RWPE2 (cell line): ENCODE measurements around the gene PTPRQ.

ENCODE experiments used
- ATAC-seq: fragments of 200-7000 bp; cut with Tn5 transposase; 3 replicates; pipeline ENCODE4 v1.9.1; 2021; ENCODE audit warnings: low read depth
- DNase-seq: peaks from one replicate; pipeline ENCODE4 v3.0.0-alpha.2; 2020; ENCODE audit warnings: low spot score
- H3K27ac ChIP-seq: fragments of 450-650 bp; 2 replicates; pipeline ENCODE4 v1.5.1; 2017; ENCODE audit warnings: mild to moderate bottlenecking; ENCODE audit not compliant: poor library complexity, severe bottlenecking
- H3K27me3 ChIP-seq: fragments of 250-450 bp; sonication (Bioruptor Pico); 2 replicates; pipeline ENCODE4 v1.5.1; 2021; ENCODE audit warnings: mild to moderate bottlenecking, moderate library complexity; ENCODE audit not compliant: insufficient read depth, poor library complexity, severe bottlenecking
- H3K36me3 ChIP-seq: fragments of 250-450 bp; sonication (Bioruptor Pico); 2 replicates; pipeline ENCODE4 v1.5.1; 2020; ENCODE audit warnings: low read depth, mild to moderate bottlenecking, moderate library complexity
- H3K4me1 ChIP-seq: fragments of 250-450 bp; sonication (Bioruptor Pico); 2 replicates; pipeline ENCODE4 v1.5.1; 2021; ENCODE audit warnings: mild to moderate bottlenecking, moderate library complexity; ENCODE audit not compliant: insufficient read depth, poor library complexity, severe bottlenecking
- H3K4me3 ChIP-seq: fragments of 250-450 bp; sonication (Bioruptor Pico); 2 replicates; pipeline ENCODE4 v1.5.1; 2021; ENCODE audit warnings: mild to moderate bottlenecking, moderate library complexity; ENCODE audit not compliant: severe bottlenecking
- H3K9me3 ChIP-seq: fragments of 250-450 bp; sonication (Bioruptor Pico); 2 replicates; pipeline ENCODE4 v1.5.1; 2021; ENCODE audit warnings: mild to moderate bottlenecking, moderate library complexity; ENCODE audit not compliant: severe bottlenecking
- CTCF ChIP-seq: fragments of 450-650 bp; IDR thresholded peaks from one replicate; pipeline ENCODE4 v1.5.1; 2017; ENCODE audit warnings: mild to moderate bottlenecking, moderate library complexity; ENCODE audit not compliant: poor library complexity, severe bottlenecking

Gene PTPRQ

GRCh38 chr12:80708259-80708974, 264.4 kb downstream of the PTPRQ start:
- DNase-seq (no peak), ATAC-seq (no peak)
- H3K27ac ChIP-seq = no peak overlapping the region
- H3K4me3 ChIP-seq = no peak overlapping the region
- TF ChIP-seq CTCF = no peak
- peaks cover 4% of the 10 kb centered on the region for H3K4me1 ChIP-seq
- no peaks in the 10 kb centered on the region for H3K9me3 ChIP-seq
- peaks cover 5% of the 10 kb centered on the region for H3K27me3 ChIP-seq
- H3K36me3 ChIP-seq = no peaks in the 10 kb centered on the region

- Histone ChIP-seq H3K4me1 (no peaks in the 10 kb centered on the region), H3K36me3 (no peaks in the 10 kb centered on the region), H3K27me3 (peaks cover 5% of the 10 kb centered on the region), H3K4me3 (no peak overlapping the region), H3K9me3 (no peaks in the 10 kb centered on the region), H3K27ac (no peak overlapping the region)
- no peak for TF ChIP-seq CTCF
- ATAC-seq (no peak), DNase-seq (no peak)
These were observed 264.9 kb downstream of the PTPRQ start for GRCh38 chr12:80708975-80709328.

- H3K4me1 ChIP-seq = no peaks in the 10 kb centered on the region
- H3K27ac ChIP-seq = no peak overlapping the region
- H3K27me3 ChIP-seq = peaks cover 5% of the 10 kb centered on the region
- TF ChIP-seq CTCF = peak; percentile 32
- no peaks in the 10 kb centered on the region for H3K9me3 ChIP-seq
- no peak for ATAC-seq
- no peaks in the 10 kb centered on the region for H3K36me3 ChIP-seq
- H3K4me3 ChIP-seq = no peak overlapping the region
- DNase-seq = no peak
These were observed 266.0 kb downstream of the PTPRQ start for GRCh38 chr12:80709811-80710726.

GRCh38 chr12:80710727-80711449, 266.9 kb downstream of the PTPRQ start:
- TF ChIP-seq CTCF = no peak
- H3K27me3 ChIP-seq = peaks cover 5% of the 10 kb centered on the region
- no peak for ATAC-seq

More at GRCh38 chr12:80710727-80711449, 266.9 kb downstream of the PTPRQ start:
- DNase-seq = no peak
- Histone ChIP-seq H3K4me1 (no peaks in the 10 kb centered on the region), H3K9me3 (no peaks in the 10 kb centered on the region), H3K36me3 (no peaks in the 10 kb centered on the region), H3K4me3 (no peak overlapping the region), H3K27ac (no peak overlapping the region)
